Measurements from ENCODE around the gene EPB41L4A.
A peak's percentile ranks its signal among the peaks of the same experiment; 100 is the strongest.
"Not testable (repeated sequence)": the region's sequence is repeated elsewhere in the genome, so short reads cannot be mapped to it uniquely, and the experiment has no call there.

The EPB41L4A gene

DNA sequence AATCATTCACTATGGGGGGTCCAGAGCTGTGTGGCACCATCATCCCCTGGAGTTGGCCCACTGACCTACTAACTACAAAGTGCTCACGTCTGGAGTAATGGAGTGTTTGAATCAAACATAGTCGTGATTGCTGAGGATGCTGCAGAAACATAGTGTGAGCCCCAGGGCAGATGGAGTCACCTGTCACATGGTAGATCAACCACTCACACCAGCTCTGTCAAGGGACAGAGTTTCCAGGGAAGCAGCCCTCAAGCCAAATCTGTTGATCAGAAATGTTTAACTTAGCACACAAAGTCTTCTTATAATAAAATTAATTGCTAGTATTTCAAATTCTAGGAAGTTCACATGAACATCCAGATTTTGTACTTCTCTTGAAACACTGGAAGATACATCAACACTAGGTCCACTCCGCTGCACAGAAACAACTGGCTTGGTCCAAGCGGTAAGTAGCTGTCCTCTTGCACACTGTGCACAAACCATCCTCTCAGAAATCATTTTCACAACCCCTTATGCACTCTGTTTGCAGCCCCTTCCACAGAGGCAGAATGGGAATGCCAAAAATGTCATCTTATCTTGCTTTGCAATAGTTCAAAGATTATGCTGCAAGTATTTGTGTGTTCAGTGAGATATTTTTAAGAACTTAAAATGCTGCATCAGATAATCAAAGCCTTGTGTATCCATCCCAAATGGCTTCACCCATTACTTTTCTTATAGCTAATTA, 191.0 kb downstream of the EPB41L4A start:
- TF ChIP-seq POLR2A (IDR thresholded peaks at IDR 0.05; ENCODE audit: low read length) (no peak), GATA1 (IDR thresholded peaks at IDR 0.05; ENCODE audit: low read depth, low read length) (no peak)
- DNase-seq = no peak

DNA sequence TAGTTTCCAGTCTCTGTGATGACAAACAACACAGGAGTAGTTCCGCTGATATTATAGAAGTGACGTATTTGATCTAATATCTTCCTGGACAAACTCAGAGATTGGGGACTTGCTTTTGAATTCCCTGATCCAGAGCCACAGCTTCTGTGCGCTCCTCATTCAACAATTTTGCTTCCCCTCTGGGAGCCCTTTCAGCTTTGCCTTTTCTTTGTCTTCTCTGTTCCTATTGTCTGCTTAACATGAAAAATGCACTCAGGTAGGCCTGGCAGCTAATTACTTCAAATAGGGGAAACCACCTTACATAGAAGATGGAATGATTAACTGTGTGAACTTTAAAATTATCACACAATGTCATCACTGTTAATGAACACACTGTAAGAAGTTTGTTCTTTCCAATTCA, 192.9 kb downstream of the EPB41L4A start:
- no peak for DNase-seq
- TF ChIP-seq GATA1 (IDR thresholded peaks at IDR 0.05; ENCODE audit: low read depth, low read length) (no peak), POLR2A (IDR thresholded peaks at IDR 0.05; ENCODE audit: low read length) (no peak)

DNA sequence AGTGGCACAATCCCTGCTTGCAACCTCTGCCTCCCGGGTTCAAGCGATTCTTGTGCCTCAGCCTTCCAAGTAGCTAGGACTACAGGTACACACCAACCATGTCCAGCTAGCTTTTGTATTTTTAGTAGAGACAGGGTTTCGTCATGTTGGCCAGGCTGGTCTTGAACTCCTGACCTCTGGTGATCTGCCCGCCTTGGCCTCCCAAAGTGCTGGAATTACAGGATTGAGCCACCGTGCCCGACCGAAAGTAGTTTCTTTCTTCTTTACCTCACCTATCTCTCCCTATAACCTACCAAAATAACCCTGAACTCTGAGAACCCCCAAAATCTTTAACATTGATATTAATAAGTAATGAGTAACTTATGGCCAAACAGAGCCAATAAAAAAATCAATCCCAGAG, 196.1 kb downstream of the EPB41L4A start:
- not testable (repeated sequence) for DNase-seq

DNA sequence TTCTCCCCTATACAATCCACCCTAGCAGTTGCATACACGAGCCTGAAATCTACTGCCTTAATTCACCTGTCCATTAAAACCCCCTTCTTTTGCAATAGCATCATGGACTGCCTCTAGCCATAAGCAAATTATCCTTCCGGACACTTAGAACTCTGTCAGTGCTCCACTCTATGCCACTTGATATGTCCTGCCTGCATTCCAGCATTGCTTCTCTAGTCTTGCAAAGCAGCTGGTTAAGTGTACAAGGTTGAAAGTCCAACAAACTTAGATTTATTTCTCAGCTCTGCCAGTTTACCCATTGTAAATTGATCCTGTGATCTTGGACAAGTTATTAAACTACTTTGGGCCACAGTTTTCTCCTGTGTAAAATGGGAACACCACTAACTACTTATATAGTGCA, 197.9 kb downstream of the EPB41L4A start:
- no peak for TF ChIP-seq POLR2A (IDR thresholded peaks at IDR 0.05; ENCODE audit: low read length)
- no peak for TF ChIP-seq GATA1 (IDR thresholded peaks at IDR 0.05; ENCODE audit: low read depth, low read length)
- DNase-seq = no peak

DNA sequence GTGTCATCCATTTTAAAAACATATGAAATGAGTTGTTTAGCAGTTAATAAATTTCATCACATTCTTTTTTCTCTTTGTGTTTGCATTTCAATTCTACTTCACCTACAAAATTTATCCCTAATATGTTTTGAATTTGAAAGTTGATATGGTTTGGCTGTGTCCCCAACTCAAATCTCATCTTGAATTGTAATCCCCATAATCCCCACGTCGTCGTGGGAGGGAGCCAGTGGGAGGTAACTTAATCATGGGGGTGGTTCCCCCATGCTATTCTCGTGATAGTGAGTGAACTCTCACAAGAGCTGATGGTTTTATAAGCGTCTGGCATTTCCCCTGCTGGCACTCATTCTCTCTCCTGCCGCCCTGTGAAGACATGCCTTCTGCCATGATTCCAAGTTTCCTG, 200.1 kb downstream of the EPB41L4A start:
- no peak for DNase-seq
- no peak for TF ChIP-seq POLR2A (IDR thresholded peaks at IDR 0.05; ENCODE audit: low read length)
- no peak for TF ChIP-seq GATA1 (IDR thresholded peaks at IDR 0.05; ENCODE audit: low read depth, low read length)

DNA sequence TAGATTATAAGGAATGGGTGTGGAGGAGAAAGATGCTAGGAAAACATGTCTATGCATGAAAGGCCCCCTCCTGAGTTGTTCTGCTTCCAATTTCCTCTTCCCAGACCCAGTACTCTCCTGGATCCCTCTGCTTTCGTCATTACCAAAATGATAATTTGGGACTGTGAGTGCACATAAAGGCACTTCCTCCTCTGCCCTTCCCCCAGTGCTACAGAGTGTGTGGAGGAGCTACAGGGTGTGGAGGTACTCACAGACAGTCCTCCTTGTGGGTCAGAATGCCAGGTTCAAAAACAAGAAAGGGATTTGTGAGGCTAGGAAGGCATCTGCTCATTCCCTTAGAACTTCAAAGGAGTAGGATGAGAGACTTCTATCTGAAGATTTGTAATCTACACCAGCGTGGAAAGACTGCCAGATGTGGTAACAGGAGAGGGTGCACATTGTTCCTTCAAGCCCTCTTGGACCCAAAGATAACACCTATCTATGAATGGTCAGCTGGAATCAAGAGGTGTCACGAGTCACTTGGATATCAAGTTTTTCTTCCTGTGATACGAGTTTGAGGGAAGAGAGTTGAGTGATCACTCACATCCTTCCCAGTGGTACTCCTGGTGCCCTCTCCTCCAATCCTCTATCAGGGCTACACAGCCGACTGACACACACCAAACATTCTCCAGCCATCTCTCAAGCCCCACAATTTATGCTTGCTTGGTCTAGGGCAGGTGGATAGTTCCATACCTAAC, 201.1 kb downstream of the EPB41L4A start:
- TF ChIP-seq POLR2A (IDR thresholded peaks at IDR 0.05; ENCODE audit: low read length) (no peak), GATA1 (IDR thresholded peaks at IDR 0.05; ENCODE audit: low read depth, low read length) (peak; percentile 46)
- peak; percentile 55 to 86 for DNase-seq

DNA sequence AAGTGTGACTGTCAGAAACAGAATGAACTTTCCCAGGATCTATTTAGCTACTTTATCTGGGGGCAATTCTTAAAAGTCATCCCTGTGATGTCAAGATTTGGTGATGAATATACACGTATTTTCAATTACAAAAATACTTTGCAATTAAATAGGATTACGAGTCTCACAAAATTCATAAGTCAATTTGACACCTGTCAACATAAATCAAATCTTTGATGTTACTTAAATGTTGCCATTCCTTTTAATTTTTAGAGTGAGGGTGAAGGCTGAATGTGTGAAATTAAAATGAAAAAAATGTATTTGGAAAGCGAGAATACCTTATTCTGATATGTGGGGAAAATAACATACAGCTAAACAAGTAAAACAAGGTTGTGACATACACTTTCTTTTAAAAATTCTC, 202.9 kb downstream of the EPB41L4A start:
- DNase-seq = no peak

DNA sequence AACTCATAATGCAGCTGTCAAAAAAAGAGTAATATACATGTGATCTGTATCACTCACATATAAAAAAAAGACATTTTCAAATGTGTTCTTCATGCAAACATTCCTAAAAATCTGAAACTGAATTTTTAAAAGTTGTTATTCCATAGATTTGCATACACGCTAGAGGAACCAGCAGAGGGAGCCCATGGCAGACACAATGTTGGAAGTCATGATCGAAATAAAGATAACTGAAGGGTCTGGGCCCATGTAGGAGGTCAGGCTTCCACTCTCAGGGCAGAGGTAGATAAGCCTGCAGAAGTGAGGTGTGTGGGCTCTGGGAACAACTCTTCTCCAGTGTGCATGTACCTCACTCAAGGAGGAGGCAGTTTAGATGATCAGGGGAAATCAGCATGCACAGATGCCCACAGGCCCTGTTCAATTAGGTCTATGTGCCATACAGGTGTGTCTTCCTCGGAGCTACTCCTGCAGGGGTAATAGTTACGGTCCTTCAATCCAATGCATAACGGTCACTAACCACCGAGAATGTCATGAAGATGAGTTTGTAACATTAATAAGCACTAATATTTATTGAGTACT, 208.6 kb downstream of the EPB41L4A start:
- peak; percentile 57 to 73 for DNase-seq
- TF ChIP-seq GATA1 (IDR thresholded peaks at IDR 0.05; ENCODE audit: low read depth, low read length) = no peak
- TF ChIP-seq POLR2A (IDR thresholded peaks at IDR 0.05; ENCODE audit: low read length) = no peak

More for the DNA sequence above, 202.9 kb downstream of the EPB41L4A start:
- no peak for TF ChIP-seq POLR2A (IDR thresholded peaks at IDR 0.05; ENCODE audit: low read length)
- no peak for TF ChIP-seq GATA1 (IDR thresholded peaks at IDR 0.05; ENCODE audit: low read depth, low read length)

DNA sequence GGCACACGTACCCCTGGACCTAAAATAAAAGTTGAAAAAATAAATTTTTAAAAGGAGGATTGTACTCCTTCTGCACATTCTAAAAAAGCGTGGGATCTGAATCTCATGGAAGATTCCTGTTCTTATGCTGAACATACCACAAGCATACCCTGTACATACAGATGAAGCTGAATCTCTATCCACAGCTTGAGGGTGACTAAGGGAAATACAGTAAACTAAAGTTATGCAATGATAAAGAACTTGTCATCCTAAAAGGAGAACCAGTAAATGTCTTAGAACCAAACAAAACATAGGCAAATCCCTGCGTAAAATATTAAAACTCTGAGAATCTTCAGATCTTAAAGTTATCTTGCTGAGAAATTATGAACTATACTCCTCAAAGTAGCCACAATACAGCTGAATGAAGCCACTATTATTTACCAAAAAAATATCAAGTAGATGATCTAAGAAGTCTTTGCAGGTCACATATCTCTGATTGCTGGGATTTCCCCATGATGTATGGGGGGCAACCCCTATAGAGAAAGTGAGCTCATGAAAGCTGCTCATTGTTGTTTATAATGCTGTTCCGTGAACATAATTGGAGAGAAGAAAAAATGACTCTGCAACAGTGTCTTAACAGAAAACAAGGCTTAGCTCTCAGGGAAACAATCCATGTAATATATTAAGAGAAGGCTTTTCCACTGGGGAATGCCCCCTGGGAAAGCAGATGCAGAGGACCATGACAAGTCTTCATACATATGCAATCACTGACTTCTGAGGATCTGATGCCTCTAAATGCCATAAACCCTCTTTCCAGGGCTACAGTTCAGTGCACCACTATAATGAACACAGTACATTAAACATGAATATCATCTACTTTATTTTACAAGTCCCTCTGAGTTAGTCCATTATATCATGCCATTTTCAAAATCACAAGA, 210.1 kb downstream of the EPB41L4A start:
- DNase-seq = peak; percentile 72
- no peak for TF ChIP-seq POLR2A (IDR thresholded peaks at IDR 0.05; ENCODE audit: low read length)
- no peak for TF ChIP-seq GATA1 (IDR thresholded peaks at IDR 0.05; ENCODE audit: low read depth, low read length)

DNA sequence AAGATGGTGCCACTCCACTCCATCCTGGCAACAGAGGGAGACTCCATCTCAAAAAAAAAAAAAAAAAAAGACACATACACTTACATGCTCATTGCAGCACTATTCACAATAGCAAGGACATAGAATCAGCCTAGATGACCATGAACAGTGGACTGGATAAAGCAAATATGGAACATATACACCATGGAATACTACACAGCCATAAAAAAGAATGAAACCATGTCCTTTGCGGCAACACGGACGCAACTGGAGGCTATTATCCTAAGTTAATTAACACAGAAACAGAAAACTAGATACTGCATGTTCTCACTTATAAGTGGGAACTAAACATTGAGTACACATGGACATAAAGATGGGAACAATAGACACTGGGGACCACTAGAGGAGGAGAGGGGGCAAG, 210.9 kb downstream of the EPB41L4A start:
- not testable (repeated sequence) for DNase-seq

DNA sequence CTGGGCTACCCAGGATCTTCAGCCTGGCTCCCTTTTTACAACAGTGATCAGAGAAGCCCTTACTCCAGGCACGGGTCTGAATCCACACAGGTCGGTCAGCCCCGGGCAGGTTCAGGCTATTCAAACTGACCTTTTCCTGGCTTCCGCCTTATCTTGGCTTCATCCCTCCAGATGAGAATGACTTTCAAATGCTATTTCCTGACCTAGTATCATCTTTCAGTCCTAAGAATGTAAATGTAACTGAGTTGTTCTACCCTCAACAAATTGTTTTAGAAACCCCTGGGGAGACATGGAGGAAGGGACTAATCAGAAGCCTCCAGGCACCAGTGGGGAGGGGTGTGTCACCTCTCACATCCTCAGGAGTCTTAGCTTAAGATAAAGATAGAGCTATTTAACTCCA, 213.2 kb downstream of the EPB41L4A start:
- DNase-seq = peak; percentile 75 to 81
- TF ChIP-seq POLR2A (IDR thresholded peaks at IDR 0.05; ENCODE audit: low read length) = no peak
- TF ChIP-seq GATA1 (IDR thresholded peaks at IDR 0.05; ENCODE audit: low read depth, low read length) = no peak

DNA sequence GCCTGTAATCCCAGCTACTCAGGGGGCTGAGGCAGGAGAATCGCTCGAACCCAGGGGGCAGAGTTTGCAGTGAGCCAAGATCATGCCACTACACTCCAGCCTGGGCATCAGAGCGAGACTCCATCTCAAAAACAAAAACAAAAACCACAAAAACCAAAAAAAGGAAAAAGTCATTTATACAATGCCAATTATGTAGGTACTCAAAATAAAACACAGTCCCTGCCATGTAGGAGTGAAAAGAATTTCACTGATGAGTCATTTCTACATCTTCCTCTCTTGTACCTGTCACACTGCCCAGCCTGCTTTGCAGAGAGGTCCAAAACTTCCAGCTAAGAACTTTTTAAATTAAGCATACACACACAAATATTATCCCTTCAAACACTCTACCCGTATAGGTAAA, 215.8 kb downstream of the EPB41L4A start:
- no peak for DNase-seq
- no peak for TF ChIP-seq POLR2A (IDR thresholded peaks at IDR 0.05; ENCODE audit: low read length)
- no peak for TF ChIP-seq GATA1 (IDR thresholded peaks at IDR 0.05; ENCODE audit: low read depth, low read length)

DNA sequence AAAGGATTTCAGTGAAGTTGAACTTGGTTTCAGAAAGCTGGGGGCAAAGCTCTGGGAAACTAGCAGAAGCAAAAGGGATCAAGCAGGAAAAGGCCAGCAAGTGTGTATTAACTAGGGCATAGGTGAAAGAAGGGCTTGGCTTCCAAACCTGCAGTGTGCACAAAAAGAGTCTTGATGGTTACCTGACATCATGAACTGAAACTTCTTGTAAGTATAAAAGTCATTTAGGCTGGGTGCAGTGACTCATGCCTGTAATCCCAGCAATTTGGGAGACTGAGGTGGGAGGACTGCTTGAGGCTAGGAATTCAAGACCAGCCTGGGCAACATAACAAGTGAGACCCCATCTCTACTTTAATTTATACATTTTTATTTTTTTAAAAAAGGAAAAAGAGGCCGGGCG, 216.4 kb downstream of the EPB41L4A start:
- no peak for TF ChIP-seq GATA1 (IDR thresholded peaks at IDR 0.05; ENCODE audit: low read depth, low read length)
- DNase-seq = no peak

DNA sequence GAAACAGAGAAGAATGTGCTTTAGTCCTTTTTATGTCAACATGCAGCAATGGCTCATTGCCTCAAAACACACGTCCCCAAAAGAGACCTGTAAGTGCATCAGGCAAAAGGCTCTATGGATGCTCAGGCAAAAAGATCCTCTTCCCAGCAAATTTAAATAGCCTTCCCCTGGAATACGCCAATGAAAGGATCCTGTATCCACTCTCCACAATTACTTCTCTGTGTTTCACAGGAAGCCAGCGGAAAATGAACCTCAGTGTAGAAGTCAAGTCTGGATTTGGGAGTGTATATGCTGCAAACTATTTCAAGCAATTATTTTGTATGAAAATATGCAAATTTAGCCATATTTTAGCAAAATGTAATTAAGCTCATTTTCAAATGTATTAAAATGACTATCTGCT, 217.9 kb downstream of the EPB41L4A start:
- no peak for TF ChIP-seq POLR2A (IDR thresholded peaks at IDR 0.05; ENCODE audit: low read length)
- TF ChIP-seq GATA1 (IDR thresholded peaks at IDR 0.05; ENCODE audit: low read depth, low read length) = no peak
- DNase-seq = no peak
